KOPT-K1 (cell line): ENCODE results near the gene ERC2.

ENCODE experiments used
- H3K27ac ChIP-seq: fragments of 200-600 bp; sonication (generic); 2 replicates; pipeline ENCODE4 v1.5.1; 2016; ENCODE audit warnings: antibody characterized with exemption, mild to moderate bottlenecking, low read depth, low read length; ENCODE audit not compliant: poor library complexity, severe bottlenecking
- H3K36me3 ChIP-seq: fragments of 200-600 bp; sonication (generic); 2 replicates; pipeline ENCODE4 v1.5.1; 2017; ENCODE audit warnings: antibody characterized with exemption, mild to moderate bottlenecking, low read length, moderate library complexity; ENCODE audit not compliant: insufficient read depth
- H3K9me3 ChIP-seq: fragments of 200-600 bp; sonication (generic); 2 replicates; pipeline ENCODE4 v1.5.1; 2017; ENCODE audit warnings: antibody characterized with exemption, low read length, mild to moderate bottlenecking; ENCODE audit not compliant: insufficient read depth, poor library complexity, severe bottlenecking

ERC2 gene

DNA sequence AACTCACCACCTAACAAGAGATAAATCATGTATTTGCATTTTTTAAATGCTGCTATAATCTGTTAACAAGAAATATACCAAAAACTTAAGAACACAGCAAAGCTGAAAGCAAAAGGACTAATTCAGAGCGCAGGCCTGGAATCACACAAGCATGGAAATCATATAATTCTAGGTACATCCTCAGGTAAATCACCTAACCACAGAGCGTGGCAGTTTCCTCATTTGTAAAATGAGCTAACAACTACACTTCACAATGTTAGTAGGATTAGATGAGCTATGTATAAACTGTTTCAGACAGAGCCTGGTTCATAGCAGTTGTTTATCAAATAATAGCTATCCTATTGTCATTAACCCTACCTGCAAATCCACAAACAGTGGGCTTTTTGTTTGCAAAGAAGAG is 146.4 kb downstream of the ERC2 start:
- Histone ChIP-seq H3K9me3 (no peaks in the 10 kb centered on the region), H3K27ac (no peak overlapping the region)

GRCh38 chr3:56321383-56321782 is 146.9 kb downstream of the ERC2 start:
- Histone ChIP-seq H3K9me3 (no peaks in the 10 kb centered on the region), H3K36me3 (no peaks in the 10 kb centered on the region), H3K27ac (no peak overlapping the region)

More for the DNA sequence above, 146.4 kb downstream of the ERC2 start:
- H3K36me3 ChIP-seq, result no peaks in the 10 kb centered on the region

DNA sequence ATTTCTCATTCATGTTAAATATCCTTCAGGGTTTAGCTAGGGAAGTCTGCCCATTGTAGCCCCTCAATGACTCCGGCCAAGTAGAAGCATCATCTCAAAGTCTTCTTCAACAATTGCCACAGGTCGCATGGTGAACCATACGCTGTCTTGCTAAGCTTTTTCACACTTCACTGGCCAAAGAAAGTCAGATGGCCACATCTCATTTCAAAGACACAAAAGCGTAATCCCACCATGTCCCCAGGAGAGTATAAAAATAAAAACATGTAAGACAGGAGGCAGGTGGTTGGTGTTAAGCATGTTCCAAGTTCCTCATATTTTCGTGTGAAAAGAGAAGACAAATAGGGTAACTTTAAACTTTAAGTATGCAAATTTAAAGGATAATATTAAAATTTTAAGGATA is 147.4 kb downstream of the ERC2 start:
- no peak overlapping the region for H3K27ac ChIP-seq
- H3K9me3 ChIP-seq, result no peaks in the 10 kb centered on the region
- no peaks in the 10 kb centered on the region for H3K36me3 ChIP-seq

DNA sequence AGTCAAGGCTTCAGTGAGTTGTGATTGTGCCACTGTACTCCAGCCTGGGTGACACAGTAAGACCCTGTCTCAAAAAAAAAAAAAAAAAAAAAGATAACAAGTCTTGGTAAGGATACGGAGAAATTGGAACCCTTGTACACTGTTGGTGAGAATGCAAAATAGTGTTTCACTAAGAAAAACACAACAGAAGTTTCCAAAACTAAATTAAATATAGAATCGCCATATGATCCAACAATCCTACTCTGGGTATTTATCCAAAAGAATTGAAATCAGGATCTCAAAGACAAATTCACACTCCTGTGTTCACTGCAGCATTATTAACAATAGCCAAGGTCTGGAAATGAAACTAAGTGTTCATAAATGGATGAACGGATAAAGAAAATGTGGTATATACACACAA is 149.4 kb downstream of the ERC2 start:
- no peak overlapping the region for H3K27ac ChIP-seq
- H3K36me3 ChIP-seq, result no peaks in the 10 kb centered on the region
- no peaks in the 10 kb centered on the region for H3K9me3 ChIP-seq

DNA sequence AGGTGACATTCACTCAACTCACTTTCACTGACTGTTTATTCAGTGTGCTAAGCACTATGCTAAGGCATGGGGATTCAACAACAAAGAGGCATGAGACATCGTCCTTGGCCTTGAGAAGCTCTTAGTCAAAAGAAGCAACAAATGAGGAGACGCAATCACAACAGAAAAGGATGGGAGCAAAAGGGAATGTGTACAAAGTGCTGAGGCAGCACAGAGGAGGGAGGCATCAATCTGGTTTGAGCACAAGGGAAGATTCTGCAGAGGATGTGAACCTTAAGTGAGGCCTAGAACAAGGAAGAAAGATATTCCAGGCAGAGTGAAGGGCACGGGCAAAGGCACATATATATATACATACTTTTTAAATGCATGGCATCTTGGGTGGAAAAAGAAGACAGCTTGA is 151.3 kb downstream of the ERC2 start:
- no peaks in the 10 kb centered on the region for H3K36me3 ChIP-seq
- H3K27ac ChIP-seq, result no peak overlapping the region

DNA sequence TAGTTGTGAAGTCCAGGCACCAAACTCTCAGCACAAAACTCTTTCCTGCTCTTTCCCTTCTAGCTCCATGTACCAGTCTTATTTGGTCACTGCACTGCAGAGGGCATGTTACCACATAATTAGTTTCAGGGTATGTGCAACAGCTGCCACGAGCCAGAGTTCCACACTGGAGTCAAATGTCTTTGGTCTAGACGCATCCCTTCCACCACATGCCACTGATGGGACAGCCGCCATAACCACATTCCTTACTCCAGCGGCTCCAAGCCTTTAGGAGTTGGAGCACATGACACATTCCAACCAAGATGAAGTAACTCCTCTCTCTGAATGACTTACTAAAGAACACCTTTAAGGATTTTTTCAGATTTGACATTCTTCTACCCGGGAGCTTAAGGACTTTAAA is 153.4 kb downstream of the ERC2 start:
- no peaks in the 10 kb centered on the region for H3K36me3 ChIP-seq
- no peak overlapping the region for H3K27ac ChIP-seq
- H3K9me3 ChIP-seq, result no peaks in the 10 kb centered on the region

More for the DNA sequence above, 151.3 kb downstream of the ERC2 start:
- no peaks in the 10 kb centered on the region for H3K9me3 ChIP-seq

- no peak overlapping the region for H3K27ac ChIP-seq
- H3K36me3 ChIP-seq, result no peaks in the 10 kb centered on the region
- no peaks in the 10 kb centered on the region for H3K9me3 ChIP-seq
These were observed 158.8 kb downstream of the ERC2 start for GRCh38 chr3:56309465-56309864.

DNA sequence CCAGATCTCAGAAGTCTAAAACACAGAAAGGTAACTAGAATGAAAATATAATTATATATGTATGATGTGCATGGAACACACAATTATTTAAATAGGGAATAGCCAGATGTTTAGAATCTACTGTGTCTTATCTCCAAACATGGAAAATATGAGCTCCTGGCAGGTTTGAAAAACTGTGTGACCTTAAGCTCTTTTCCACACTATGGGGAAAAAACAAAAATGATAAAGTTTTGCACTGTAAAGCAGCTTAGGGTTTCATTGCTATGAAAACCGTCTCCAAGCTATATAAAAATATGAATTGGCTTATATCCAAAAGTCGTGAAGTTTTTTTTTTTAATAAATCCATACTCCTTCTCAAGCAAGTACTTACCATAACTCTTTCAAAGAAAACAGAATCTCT is 159.8 kb downstream of the ERC2 start:
- Histone ChIP-seq H3K9me3 (no peaks in the 10 kb centered on the region), H3K27ac (no peak overlapping the region), H3K36me3 (no peaks in the 10 kb centered on the region)

DNA sequence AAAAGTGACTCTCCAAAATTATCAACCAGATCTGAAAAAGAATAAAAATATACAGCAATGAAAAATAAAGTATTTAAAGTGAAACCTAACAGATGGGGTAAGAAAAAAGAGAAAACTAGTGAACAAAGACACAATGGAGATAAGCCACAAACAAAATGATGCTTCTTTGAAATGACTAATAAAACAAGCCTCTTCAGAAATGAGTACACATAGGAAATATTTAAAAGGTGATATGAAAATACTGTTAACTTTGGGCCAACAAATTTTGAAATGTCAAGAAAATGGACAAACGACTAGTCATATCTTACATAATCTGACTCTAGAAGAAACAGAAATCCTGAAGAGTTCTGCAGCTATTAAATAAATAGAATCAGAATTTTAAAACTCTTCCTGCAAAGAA is 164.2 kb downstream of the ERC2 start:
- Histone ChIP-seq H3K27ac (no peak overlapping the region), H3K9me3 (no peaks in the 10 kb centered on the region), H3K36me3 (no peaks in the 10 kb centered on the region)

- no peak overlapping the region for H3K27ac ChIP-seq
- H3K9me3 ChIP-seq, result no peaks in the 10 kb centered on the region
- no peaks in the 10 kb centered on the region for H3K36me3 ChIP-seq
These were observed 164.8 kb downstream of the ERC2 start for GRCh38 chr3:56303487-56303886.

DNA sequence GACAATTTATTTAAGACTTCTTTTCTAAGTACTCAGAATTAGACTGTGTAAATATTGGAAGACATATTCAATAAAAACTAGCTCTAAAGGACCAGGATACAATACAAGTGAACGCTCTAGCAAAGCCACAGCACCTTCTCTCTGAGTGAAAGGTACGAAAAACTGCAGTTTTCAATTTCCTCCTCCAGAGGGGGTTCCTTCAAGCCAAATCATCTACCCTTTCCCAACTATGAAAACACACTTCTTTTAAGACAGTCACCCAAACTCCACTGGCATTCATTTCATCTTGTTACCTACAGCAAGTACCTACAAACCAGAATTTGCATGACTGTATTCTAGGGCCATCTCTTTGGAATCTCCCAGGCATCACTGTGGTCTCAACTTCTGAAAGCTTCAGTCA is 165.8 kb downstream of the ERC2 start:
- Histone ChIP-seq H3K36me3 (no peaks in the 10 kb centered on the region), H3K9me3 (no peaks in the 10 kb centered on the region), H3K27ac (no peak overlapping the region)

- Histone ChIP-seq H3K9me3 (no peaks in the 10 kb centered on the region), H3K27ac (no peak overlapping the region)
These were observed 170.9 kb downstream of the ERC2 start for GRCh38 chr3:56297281-56297840.

GRCh38 chr3:56296361-56296760 is 171.9 kb downstream of the ERC2 start:
- no peaks in the 10 kb centered on the region for H3K9me3 ChIP-seq
- no peak overlapping the region for H3K27ac ChIP-seq
- no peaks in the 10 kb centered on the region for H3K36me3 ChIP-seq

More at GRCh38 chr3:56297281-56297840, 170.9 kb downstream of the ERC2 start:
- no peaks in the 10 kb centered on the region for H3K36me3 ChIP-seq

DNA sequence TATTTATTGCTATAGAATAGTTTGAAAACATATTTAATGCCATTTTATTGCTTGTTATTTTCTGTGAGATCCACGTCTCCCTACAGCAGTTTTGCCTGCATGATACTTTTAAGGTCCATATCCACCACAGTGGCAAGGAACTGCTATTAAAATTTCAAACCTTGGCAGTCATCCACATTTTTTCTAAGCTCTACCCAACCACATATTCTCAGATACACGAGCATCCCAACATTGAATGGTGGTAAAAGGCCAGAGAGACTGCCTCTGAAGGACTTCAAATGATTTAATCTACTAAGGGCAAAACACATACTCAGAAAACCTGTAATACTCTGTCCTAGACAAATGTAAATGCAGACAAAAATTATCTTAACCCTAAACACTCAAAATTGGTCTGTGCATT is 173.1 kb downstream of the ERC2 start:
- H3K36me3 ChIP-seq, result no peaks in the 10 kb centered on the region
- H3K27ac ChIP-seq, result no peak overlapping the region
- H3K9me3 ChIP-seq, result no peaks in the 10 kb centered on the region

GRCh38 chr3:56294286-56294685 is 174.0 kb downstream of the ERC2 start:
- no peak overlapping the region for H3K27ac ChIP-seq

DNA sequence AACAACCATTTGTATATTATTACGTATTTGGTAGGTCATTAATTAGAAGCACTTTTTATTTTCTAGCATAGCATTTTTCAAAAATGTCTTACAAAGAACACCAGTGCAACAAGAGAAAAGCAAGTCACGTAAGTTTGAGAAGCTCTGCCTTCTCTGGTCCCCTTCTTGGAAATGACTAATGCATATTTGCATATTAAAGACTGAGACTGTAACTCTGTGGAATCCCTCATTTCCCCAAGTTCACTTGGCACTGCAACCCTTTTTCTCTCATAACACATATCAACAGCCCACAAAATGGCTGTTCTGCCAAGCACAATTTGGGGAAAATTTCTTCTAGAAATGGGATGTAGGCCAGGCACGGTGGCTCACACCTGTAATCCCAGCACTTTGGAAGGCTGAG is 176.3 kb downstream of the ERC2 start:
- Histone ChIP-seq H3K36me3 (no peaks in the 10 kb centered on the region), H3K27ac (no peak overlapping the region), H3K9me3 (no peaks in the 10 kb centered on the region)

More at GRCh38 chr3:56294286-56294685, 174.0 kb downstream of the ERC2 start:
- Histone ChIP-seq H3K9me3 (no peaks in the 10 kb centered on the region), H3K36me3 (no peaks in the 10 kb centered on the region)
